HCT116 (cell line): ENCODE data around the gene AOPEP. TPM values are rescaled to one million over a fixed set of nuclear protein-coding genes. Genes with fewer than 3 reads are reported as not detected.

Experiments used
- ATAC-seq: fragments of 200-7000 bp; cut with Tn5 transposase; 2 replicates; pipeline ENCODE4 v1.9.1; 2020; ENCODE audit warnings: mild to moderate bottlenecking, moderate library complexity
- BruUV-seq: library from RNA; stranded (reverse); fragments of 400-500 nt; replicated peaks from 2 replicates; lab custom pipeline; 2021; lab: Mats Ljungman, UMichigan
- CTCF ChIA-PET: fragments of 300-600 bp; sonication (Branson Sonifier 250); formaldehyde crosslinking; loops from one replicate; lab custom pipeline; 2021; ENCODE audit warnings: antibody characterized with exemption; lab: Charles Lee
- POLR2A ChIA-PET: fragments of 300-600, 350-600 bp; sonication (Branson Sonifier 250); formaldehyde crosslinking; loops from one replicate; lab custom pipeline; 2021; ENCODE audit warnings: antibody characterized with exemption; lab: Charles Lee
- RAD21 ChIA-PET, 2 experiments: fragments of 300-600 bp; sonication (Branson Sonifier 250); formaldehyde crosslinking; loops; one replicate each; lab custom pipeline; 2023; ENCODE audit warnings: low total read pairs in 2 of 2; ENCODE audit not compliant: uncharacterized antibody in 2 of 2, unreplicated experiment in 2 of 2, low non-redundant PET in 1 of 2; lab: Charles Lee
- DNase-seq: peaks from one replicate; pipeline ENCODE4 v3.0.0-alpha.2; 2010; ENCODE audit warnings: low read depth, low spot score
- H2AFZ ChIP-seq: fragments of 200-600 bp; shearing (Covaris generic), sonication (generic); 2 replicates; pipeline ENCODE4 v1.6.1; 2017; ENCODE audit warnings: low read depth, mixed run types, mixed read lengths, antibody characterized with exemption, low read length; ENCODE audit not compliant: poor library complexity, severe bottlenecking
- H3K27ac ChIP-seq: 2 replicates; pipeline ENCODE4 v1.5.1; 2012; ENCODE audit warnings: low read depth, low read length
- H3K27me3 ChIP-seq: fragments of 200-600 bp; sonication (generic); 2 replicates; pipeline ENCODE4 v1.6.1; 2016; ENCODE audit warnings: mixed run types, low read length, mixed read lengths; ENCODE audit not compliant: insufficient read depth
- H3K36me3 ChIP-seq, 2 experiments: fragments of 200-500 bp in 1 of 2; fragments of 200-600 bp in 1 of 2; sonication (Bioruptor generic) in 1 of 2; sonication (generic) in 1 of 2; 2 replicates each; pipeline versions ENCODE4 v1.5.1 to v1.6.1; 2014 to 2016; ENCODE audit warnings: low read length in 2 of 2, inconsistent platforms in 1 of 2, mixed read lengths in 1 of 2, mixed run types in 1 of 2; ENCODE audit not compliant: insufficient read depth in 2 of 2, control insufficient read depth in 1 of 2
- H3K4me1 ChIP-seq, 2 experiments: fragments of 200-600 bp in 1 of 2; sonication (generic) in 1 of 2; 2 replicates each; pipeline versions ENCODE4 v1.5.1 to v1.6.1; 2012 to 2017; ENCODE audit warnings: low read length in 2 of 2, inconsistent platforms in 1 of 2, mild to moderate bottlenecking in 1 of 2, mixed read lengths in 1 of 2, mixed run types in 1 of 2, moderate library complexity in 1 of 2; ENCODE audit not compliant: insufficient read depth in 2 of 2, control insufficient read depth in 1 of 2
- H3K4me2 ChIP-seq: fragments of 200-600 bp; sonication (generic); 2 replicates; pipeline ENCODE4 v1.6.1; 2017; ENCODE audit warnings: mixed run types, low read length, mixed read lengths
- H3K4me3 ChIP-seq, 2 experiments: fragments of 200-600 bp in 1 of 2; sonication (generic) in 1 of 2; replicated peaks in 1 of 2; 2 replicates each; pipeline ENCODE4 v1.5.1; 2011 to 2016; ENCODE audit warnings: low read length in 2 of 2, control low read depth in 1 of 2, low read depth in 1 of 2, mild to moderate bottlenecking in 1 of 2, mixed read lengths in 1 of 2, mixed run types in 1 of 2
- H3K79me2 ChIP-seq: fragments of 200-600 bp; sonication (generic); 2 replicates; pipeline ENCODE4 v1.6.1; 2017; ENCODE audit warnings: mild to moderate bottlenecking, mixed run types, low read length, moderate library complexity, mixed read lengths; ENCODE audit not compliant: insufficient read depth
- H3K9ac ChIP-seq: fragments of 200-600 bp; sonication (generic); 2 replicates; pipeline ENCODE4 v1.6.1; 2016; ENCODE audit warnings: low read length, mixed read lengths
- H3K9me2 ChIP-seq: fragments of 200-600 bp; sonication (generic), shearing (Covaris generic); 2 replicates; pipeline ENCODE4 v1.6.1; 2017; ENCODE audit warnings: mixed run types, mild to moderate bottlenecking, moderate library complexity; ENCODE audit not compliant: insufficient read depth
- H3K9me3 ChIP-seq, 2 experiments: fragments of 200-500 bp in 1 of 2; fragments of 200-600 bp in 1 of 2; sonication (Bioruptor generic) in 1 of 2; sonication (generic) in 1 of 2; 2 replicates each; pipeline ENCODE4 v1.6.1; 2014 to 2017; ENCODE audit warnings: low read length in 2 of 2, mixed read lengths in 2 of 2, inconsistent platforms in 1 of 2, low read depth in 1 of 2, mild to moderate bottlenecking in 1 of 2, mixed run types in 1 of 2, moderate library complexity in 1 of 2; ENCODE audit not compliant: control insufficient read depth in 1 of 2, insufficient read depth in 1 of 2
- H4K20me1 ChIP-seq: fragments of 200-600 bp; sonication (generic), shearing (Covaris generic); 2 replicates; pipeline ENCODE4 v1.6.1; 2017; ENCODE audit warnings: mixed run types, mild to moderate bottlenecking, moderate library complexity; ENCODE audit not compliant: insufficient read depth
- ATF3 ChIP-seq: IDR thresholded peaks from 2 replicates; pipeline ENCODE4 v1.6.1; 2012
- CBX3 ChIP-seq: IDR thresholded peaks from 2 replicates; pipeline ENCODE4 v1.6.1; 2012; ENCODE audit warnings: low read depth
- CEBPB ChIP-seq: IDR thresholded peaks from 2 replicates; pipeline ENCODE4 v1.6.1; 2012; ENCODE audit warnings: low read depth
- EZH2 ChIP-seq: fragments of 200-600 bp; sonication (generic); IDR thresholded peaks from 2 replicates; pipeline ENCODE4 v1.6.1; 2017; ENCODE audit warnings: antibody characterized with exemption, mixed run types
- EZH2phosphoT487 ChIP-seq: fragments of 200-600 bp; IDR thresholded peaks from 2 replicates; pipeline ENCODE4 v1.6.1; 2018; ENCODE audit warnings: antibody characterized with exemption, borderline replicate concordance
- FOSL1 ChIP-seq: IDR thresholded peaks from 2 replicates; pipeline ENCODE4 v1.6.1; 2012; ENCODE audit warnings: low read depth
- POLR2A ChIP-seq: IDR thresholded peaks from 2 replicates; pipeline ENCODE4 v1.7.0; 2011; ENCODE audit warnings: borderline replicate concordance; ENCODE audit not compliant: insufficient read depth, insufficient read length; ENCODE audit errors: extremely low read depth
- POLR2AphosphoS5 ChIP-seq: IDR thresholded peaks from 2 replicates; pipeline ENCODE4 v1.6.1; 2011; ENCODE audit warnings: mild to moderate bottlenecking, low read depth, low read length, moderate library complexity
- RAD21 ChIP-seq: IDR thresholded peaks from 2 replicates; pipeline ENCODE4 v1.6.1; 2012; ENCODE audit warnings: low read depth, mild to moderate bottlenecking
- SIN3A ChIP-seq: IDR thresholded peaks from 2 replicates; pipeline ENCODE4 v1.6.1; 2012; ENCODE audit warnings: low read depth
- SP1 ChIP-seq: IDR thresholded peaks from 2 replicates; pipeline ENCODE4 v1.6.1; 2012; ENCODE audit warnings: low read depth
- TCF7L2 ChIP-seq: IDR thresholded peaks from 2 replicates; pipeline ENCODE4 v1.7.0; 2011; ENCODE audit warnings: borderline replicate concordance, inconsistent platforms; ENCODE audit not compliant: insufficient read depth, insufficient read length; ENCODE audit errors: extremely low read depth
- YY1 ChIP-seq: IDR thresholded peaks from 2 replicates; pipeline ENCODE4 v1.6.1; 2011; ENCODE audit warnings: low read length, low read depth, moderate library complexity, mild to moderate bottlenecking; ENCODE audit not compliant: insufficient replicate concordance; ENCODE audit errors: extremely low read depth
- ZFX ChIP-seq: fragments of 450-650 bp; IDR thresholded peaks from 2 replicates; pipeline ENCODE4 v1.6.1; 2017
- ZNF274 ChIP-seq: fragments of 200-500 bp; sonication (Bioruptor generic); IDR thresholded peaks from 2 replicates; pipeline ENCODE4 v1.6.1; 2014; ENCODE audit warnings: mild to moderate bottlenecking, low read depth, low read length, inconsistent platforms
- intact Hi-C: fragments of 100-400 bp; cut with micrococcal nuclease; formaldehyde crosslinking; loops from 2 replicates; pipeline ENCODE4 v1.10.0; 2022
- total RNA-seq: library from RNA; stranded (reverse); gene quantifications from one replicate; pipeline ENCODE4 v1.2.1, GENCODE V29; 2021; ENCODE audit not compliant: unreplicated experiment
- TF ChIP-seq, protein P1 (sequence below): IDR thresholded peaks from 2 replicates; pipeline ENCODE4 v1.6.1; 2011; ENCODE audit warnings: mild to moderate bottlenecking, low read length, moderate library complexity; ENCODE audit not compliant: insufficient replicate concordance; ENCODE audit errors: extremely low read depth
- TF ChIP-seq, protein P2 (sequence below): IDR thresholded peaks from 2 replicates; pipeline ENCODE4 v1.6.1; 2012
- TF ChIP-seq, protein P3 (sequence below): IDR thresholded peaks from 2 replicates; pipeline ENCODE4 v1.6.1; 2012; ENCODE audit warnings: low read depth

Gene AOPEP
- total RNA-seq, 1 experiment from 2014 or later: 15.1 TPM

- H3K9me3 ChIP-seq: no peaks in the 10 kb centered on the region
- RAD21 ChIA-PET: no interaction called here
- no TSS peak for BruUV-seq
- POLR2A ChIA-PET: no interaction called here
- H4K20me1 ChIP-seq: no peaks in the 10 kb centered on the region
- no peaks in the 10 kb centered on the region for H3K36me3 ChIP-seq
- H3K27ac ChIP-seq: no peak overlapping the region
- H3K4me2 ChIP-seq: no peak overlapping the region
- no peak overlapping the region for H3K4me3 ChIP-seq
- H3K9ac ChIP-seq: no peak overlapping the region
- DNase-seq: no peak
- no peaks in the 10 kb centered on the region for H3K79me2 ChIP-seq
- no peaks in the 10 kb centered on the region for H3K4me1 ChIP-seq
- CTCF ChIA-PET: no interaction called here
- no peaks in the 10 kb centered on the region for H3K27me3 ChIP-seq
- no peak overlapping the region for H2AFZ ChIP-seq
- no peaks in the 10 kb centered on the region for H3K9me2 ChIP-seq
- intact Hi-C loops: no loop called here
- no peak for TF ChIP-seq ZFX
- TF ChIP-seq CBX3: no peak
- TF ChIP-seq EZH2phosphoT487: no peak
- TF ChIP-seq YY1: no peak
- TF ChIP-seq, protein P1, sequence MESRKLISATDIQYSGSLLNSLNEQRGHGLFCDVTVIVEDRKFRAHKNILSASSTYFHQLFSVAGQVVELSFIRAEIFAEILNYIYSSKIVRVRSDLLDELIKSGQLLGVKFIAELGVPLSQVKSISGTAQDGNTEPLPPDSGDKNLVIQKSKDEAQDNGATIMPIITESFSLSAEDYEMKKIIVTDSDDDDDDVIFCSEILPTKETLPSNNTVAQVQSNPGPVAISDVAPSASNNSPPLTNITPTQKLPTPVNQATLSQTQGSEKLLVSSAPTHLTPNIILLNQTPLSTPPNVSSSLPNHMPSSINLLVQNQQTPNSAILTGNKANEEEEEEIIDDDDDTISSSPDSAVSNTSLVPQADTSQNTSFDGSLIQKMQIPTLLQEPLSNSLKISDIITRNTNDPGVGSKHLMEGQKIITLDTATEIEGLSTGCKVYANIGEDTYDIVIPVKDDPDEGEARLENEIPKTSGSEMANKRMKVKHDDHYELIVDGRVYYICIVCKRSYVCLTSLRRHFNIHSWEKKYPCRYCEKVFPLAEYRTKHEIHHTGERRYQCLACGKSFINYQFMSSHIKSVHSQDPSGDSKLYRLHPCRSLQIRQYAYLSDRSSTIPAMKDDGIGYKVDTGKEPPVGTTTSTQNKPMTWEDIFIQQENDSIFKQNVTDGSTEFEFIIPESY: no peak
- TF ChIP-seq FOSL1: no peak
- no peak for TF ChIP-seq SP1
- no peak for TF ChIP-seq POLR2AphosphoS5
- no peak for TF ChIP-seq SIN3A
- no peak for TF ChIP-seq CEBPB
- no peak for TF ChIP-seq ATF3
- no peak for TF ChIP-seq RAD21
- no peak for TF ChIP-seq POLR2A
- TF ChIP-seq, protein P2, sequence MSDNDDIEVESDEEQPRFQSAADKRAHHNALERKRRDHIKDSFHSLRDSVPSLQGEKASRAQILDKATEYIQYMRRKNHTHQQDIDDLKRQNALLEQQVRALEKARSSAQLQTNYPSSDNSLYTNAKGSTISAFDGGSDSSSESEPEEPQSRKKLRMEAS: no peak
- TF ChIP-seq TCF7L2: no peak
- TF ChIP-seq ZNF274: no peak
- TF ChIP-seq, protein P3, sequence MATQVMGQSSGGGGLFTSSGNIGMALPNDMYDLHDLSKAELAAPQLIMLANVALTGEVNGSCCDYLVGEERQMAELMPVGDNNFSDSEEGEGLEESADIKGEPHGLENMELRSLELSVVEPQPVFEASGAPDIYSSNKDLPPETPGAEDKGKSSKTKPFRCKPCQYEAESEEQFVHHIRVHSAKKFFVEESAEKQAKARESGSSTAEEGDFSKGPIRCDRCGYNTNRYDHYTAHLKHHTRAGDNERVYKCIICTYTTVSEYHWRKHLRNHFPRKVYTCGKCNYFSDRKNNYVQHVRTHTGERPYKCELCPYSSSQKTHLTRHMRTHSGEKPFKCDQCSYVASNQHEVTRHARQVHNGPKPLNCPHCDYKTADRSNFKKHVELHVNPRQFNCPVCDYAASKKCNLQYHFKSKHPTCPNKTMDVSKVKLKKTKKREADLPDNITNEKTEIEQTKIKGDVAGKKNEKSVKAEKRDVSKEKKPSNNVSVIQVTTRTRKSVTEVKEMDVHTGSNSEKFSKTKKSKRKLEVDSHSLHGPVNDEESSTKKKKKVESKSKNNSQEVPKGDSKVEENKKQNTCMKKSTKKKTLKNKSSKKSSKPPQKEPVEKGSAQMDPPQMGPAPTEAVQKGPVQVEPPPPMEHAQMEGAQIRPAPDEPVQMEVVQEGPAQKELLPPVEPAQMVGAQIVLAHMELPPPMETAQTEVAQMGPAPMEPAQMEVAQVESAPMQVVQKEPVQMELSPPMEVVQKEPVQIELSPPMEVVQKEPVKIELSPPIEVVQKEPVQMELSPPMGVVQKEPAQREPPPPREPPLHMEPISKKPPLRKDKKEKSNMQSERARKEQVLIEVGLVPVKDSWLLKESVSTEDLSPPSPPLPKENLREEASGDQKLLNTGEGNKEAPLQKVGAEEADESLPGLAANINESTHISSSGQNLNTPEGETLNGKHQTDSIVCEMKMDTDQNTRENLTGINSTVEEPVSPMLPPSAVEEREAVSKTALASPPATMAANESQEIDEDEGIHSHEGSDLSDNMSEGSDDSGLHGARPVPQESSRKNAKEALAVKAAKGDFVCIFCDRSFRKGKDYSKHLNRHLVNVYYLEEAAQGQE: no peak
- no peak for TF ChIP-seq EZH2
- no peak for ATAC-seq
Measured at GRCh38 chr9:95055851-95056551, 329.5 kb downstream of the AOPEP start.
